HG02885 (cell line): ENCODE measurements around the gene CORO1C.
"Not testable (repeated sequence)": the region's sequence is repeated elsewhere in the genome, so short reads cannot be mapped to it uniquely, and the experiment has no call there.

Source experiments
- ATAC-seq: cut with Tn5 transposase; IDR thresholded peaks from one replicate; pipeline ENCODE4 v1.9.1; 2021; ENCODE audit warnings: mild to moderate bottlenecking; ENCODE audit not compliant: unreplicated experiment, poor library complexity

CORO1C gene

DNA sequence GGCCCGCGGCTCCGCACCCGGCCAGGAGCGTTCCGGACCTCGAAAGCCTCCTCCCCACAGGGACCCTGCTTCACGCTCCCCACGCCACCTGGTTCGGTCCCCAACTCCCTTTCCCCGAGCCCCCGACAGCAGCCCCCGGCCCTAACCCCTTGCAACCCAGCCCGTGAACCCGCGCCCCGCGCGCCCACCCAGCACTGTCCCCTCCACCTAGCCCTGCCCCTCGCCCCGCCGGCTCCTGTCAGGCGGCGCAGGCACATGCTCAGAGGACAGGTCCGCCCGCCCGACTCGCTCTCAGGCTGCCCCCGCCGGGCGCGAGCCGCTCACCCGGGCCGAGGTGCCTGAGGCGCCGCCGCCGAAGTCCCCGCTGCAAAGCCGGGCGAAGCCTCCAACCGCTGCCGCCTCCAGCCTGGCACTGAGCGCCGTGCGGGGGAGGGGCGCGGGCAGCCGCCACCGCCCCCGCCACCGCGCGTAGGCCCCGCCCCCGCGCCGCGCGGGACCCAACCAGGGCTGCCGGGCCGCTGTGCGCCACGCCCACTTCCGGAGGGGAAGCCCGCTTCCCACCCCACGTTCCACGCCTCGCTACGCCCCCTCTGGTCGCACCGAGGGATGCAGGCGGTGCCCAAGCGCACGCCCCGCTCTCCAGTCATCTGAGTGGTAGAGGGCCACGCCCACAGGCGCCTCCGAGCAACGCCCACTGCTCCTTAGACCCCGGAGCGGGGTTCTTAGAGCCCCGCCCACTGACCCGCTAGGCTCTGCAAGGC lies at the start of gene CORO1C:
Gene CORO1C (minus strand): TSS at position 414 of the 761 bp plus-strand sequence. CDS start 30,200 bp downstream, outside the sequence.
- peak; percentile 73 for ATAC-seq

DNA sequence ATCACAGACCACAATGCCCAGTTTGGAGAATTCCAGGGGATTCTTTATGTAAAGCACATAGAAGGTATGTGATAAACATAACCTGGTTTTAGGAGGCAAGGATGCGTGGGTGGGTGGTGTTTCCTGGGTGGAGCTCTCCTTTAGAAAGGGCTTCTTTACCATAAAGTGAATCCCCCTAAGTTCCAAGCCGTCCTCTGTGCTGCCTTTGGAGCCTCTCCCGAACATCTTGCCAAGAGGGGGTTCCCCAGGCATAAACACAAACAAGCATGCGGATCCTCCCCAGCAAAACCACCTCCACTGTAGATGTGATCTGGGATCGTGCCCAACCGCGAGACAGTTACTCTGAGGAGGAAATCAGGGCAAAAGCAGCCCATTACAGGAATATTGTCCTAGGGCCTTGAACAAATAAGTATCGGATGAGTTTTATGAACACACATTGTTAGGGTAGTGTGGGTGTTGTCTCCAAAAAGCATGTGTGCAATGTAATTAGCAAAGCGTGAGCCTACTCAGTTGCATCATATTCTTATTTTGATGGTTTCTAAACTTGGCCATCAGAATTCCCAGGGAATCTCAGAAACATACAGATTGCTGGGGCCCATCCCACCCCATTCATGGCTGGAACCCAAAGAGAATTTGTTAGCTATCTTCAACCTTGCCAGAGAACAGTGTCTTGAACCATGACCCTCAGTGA lies 48.8 kb upstream of the CORO1C start:
- ATAC-seq = no peak

DNA sequence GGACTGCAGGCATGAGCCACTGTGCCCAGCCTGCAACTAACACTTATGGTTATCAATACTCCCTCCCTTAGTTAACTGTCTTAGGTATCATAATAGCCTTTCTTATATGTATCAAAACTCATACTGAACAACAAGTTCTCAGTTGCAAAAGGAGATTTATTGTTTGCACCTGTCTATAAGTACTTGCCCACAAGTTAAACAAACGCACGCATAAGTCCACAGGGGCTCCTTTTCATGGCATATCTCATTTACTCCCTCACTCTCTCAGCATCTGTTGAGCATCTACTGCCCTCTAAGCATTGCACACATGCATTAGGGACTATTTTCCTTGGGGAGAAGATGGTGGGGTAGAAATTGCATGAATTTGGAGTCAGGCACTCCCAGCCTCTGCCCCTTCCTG lies 46.7 kb upstream of the CORO1C start:
- no peak for ATAC-seq

DNA sequence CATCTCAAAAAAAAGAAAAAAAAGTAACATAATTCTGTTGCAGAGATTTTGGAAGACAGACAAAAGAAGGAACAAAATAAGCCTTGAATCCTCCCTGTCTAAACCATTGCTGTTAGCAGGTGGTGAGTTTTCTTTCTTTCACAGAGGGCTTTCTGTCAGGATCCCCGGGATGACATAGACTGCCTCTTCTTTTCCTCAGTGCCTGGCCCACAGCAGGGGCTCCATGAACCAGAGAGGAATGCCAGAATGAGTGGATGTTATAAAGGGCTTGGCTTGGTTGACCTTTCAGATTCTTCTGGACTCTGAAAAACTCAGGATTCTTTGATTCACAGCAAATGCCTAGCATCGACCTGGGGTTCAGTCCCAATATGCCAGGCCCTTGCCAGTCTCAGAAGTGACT lies 45.8 kb upstream of the CORO1C start:
- ATAC-seq = no peak

DNA sequence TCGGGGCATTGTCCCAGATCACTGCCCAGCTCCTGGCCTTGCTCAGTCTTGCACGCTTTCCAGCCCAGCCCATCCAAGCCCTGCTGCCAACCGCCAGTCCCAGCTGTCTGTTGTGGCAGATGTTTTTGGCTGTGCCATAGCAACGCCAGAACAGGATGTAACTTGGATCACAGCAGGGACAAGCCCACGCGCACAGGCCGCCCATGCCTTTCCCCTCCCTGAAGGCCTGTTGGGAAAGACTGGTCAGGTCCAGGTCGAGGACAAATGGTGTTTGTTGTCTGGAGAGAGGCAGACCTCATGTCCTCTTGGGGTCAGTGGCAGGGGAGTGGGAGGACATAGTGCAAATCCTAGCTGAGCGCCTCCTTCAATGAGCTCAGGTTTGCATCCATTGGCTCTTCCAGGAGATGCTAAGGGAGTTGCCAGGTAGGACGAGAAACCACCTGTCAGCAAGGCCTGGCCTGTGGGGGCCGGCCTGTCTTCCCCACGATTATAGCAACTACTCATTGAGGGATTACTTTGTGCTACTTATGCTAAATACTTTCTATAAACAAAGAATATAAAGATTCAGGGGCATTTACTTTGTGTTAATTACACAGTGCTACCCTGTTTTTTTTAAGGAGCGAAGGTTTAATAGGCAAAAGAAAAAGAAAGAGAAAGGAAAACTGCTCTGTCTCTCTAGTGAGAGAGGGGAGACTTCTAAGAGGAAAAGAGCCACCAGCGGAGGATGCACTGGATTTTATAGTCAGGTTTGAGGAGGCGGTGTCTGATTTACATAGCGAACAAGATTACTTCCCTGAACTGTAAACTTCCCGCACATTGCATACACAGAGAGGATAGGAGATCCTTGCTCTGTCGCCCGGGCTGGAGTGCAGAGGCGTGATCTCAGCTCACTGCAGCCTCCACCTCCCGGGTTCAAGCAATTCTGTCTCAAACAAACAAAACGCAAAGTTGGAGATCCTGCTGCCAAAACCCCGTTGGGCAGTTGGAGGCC lies 42.8 kb upstream of the CORO1C start:
- no peak for ATAC-seq

DNA sequence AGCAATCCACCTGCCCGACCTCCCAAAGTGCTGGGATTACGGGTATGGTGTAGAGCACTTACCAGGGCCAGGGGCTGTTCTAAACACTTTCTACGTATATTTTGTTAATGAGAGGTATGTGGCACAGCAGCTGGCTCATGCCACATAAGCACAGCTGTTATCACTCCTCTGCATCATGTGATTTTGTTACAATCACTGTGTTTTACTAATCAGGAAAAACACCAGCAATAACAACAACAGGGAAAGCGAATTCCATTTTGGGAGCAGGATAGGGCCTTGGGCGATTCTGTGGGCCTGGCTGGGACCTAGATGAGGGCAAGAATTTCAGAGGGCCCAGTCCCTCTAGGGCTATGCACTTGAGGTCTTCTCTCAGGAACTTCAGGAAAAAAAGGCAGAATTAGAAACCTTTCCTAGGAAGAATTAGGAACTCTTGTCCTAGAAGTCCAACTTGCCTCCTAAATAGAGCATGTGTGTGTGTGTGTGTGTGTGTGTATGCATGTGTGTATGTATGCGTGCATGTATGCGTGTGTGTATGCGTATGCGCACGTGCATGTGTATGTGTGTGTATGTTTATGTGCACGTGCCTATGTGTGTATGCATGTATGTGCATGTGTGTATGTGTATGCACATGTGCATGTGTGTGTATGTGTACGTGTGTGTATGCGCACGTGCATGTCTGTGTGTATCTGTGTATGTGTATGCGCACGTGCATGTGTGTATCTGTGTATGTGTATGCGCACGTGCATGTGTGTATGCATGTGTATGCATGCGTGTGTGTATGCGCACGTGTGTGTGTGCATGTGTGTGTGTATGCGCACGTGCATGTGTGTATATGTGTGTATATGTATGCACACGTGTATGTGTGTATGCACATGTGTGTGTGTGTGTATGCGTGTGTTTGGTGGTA lies 41.8 kb upstream of the CORO1C start:
- ATAC-seq = no peak

DNA sequence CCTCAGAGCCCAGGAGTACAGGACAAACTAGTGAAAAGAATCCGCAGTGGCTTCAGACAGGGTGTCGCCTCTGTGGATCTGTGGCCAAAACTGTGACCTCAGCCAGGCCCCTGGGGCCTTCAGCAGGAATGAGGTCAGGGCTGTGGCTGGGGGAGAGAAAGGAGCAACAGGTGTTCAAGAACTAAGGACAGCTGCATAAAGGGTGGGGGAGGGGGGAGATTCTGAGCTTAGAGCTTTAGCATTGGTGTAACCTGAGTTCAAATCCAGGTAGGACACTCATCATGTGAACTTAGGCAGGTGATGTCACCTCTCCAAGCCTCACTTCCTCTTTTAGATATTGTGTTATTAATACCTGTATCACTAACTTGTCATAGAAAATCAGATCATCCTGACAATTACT lies 40.9 kb upstream of the CORO1C start:
- ATAC-seq = no peak

DNA sequence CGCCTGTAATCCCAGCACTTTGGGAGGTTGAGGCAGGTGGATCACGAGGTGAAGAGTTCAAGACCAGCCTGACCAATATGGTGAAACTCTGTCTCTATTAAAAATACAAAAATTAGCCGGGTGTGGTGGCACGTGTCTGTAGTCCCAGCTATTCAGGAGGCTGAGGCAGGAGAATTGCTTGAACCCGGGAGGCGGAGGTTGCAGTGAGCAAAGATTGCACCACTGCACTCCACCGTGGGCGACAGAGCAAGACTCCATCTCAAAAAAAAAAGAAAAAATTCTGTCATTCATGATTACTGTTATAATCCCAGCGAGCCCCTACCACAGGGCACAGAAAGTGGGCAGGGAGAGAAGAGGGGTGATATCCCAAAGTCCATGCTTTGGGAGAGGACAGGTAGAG lies 40.5 kb upstream of the CORO1C start:
- ATAC-seq = not testable (repeated sequence)

DNA sequence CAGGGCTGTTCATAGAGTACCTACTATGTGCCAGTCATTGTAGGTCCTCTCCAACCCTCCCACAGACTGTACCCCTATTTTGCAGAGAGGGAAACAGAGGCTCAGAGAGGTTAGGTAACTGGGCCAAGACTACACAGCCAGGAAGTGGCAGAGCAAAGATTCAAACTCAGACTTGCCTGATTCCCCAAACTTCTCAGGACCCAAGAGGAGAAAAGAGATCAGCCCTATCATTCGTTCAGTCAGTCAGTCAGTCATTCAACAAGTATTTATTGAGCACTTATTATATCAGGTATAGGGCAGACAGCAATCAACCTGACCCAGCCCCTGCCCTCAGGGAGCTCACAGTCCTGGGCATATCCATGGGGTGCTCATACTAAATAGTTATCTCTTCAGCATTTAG lies 39.6 kb upstream of the CORO1C start:
- no peak for ATAC-seq

DNA sequence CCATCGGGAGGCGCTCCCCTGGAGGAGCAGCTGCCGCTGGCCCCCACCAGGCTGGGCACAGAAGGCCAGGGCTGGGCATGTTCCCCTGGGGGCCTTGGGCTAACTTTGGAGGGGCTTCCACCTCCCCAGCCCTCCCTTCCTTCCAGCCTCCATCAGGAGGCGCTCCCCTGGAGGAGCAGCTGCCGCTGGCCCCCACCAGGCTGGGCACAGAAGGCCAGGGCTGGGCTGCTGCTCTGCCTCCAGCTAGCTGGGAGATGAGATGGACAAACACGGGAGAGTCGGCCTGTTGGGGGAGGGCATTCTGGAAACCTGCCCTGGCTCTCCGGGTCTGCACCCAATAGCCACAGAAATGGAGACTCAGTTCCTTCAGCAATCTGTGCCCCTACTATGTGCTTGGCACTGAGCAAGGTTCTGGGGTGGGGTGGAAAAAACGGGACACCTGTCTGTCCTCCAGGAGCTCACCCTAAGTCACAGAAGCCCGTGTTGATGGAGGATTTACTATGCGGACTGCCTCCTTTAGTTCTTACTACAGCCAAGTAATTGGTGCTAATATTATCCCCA lies 39.0 kb upstream of the CORO1C start:
- ATAC-seq = no peak

DNA sequence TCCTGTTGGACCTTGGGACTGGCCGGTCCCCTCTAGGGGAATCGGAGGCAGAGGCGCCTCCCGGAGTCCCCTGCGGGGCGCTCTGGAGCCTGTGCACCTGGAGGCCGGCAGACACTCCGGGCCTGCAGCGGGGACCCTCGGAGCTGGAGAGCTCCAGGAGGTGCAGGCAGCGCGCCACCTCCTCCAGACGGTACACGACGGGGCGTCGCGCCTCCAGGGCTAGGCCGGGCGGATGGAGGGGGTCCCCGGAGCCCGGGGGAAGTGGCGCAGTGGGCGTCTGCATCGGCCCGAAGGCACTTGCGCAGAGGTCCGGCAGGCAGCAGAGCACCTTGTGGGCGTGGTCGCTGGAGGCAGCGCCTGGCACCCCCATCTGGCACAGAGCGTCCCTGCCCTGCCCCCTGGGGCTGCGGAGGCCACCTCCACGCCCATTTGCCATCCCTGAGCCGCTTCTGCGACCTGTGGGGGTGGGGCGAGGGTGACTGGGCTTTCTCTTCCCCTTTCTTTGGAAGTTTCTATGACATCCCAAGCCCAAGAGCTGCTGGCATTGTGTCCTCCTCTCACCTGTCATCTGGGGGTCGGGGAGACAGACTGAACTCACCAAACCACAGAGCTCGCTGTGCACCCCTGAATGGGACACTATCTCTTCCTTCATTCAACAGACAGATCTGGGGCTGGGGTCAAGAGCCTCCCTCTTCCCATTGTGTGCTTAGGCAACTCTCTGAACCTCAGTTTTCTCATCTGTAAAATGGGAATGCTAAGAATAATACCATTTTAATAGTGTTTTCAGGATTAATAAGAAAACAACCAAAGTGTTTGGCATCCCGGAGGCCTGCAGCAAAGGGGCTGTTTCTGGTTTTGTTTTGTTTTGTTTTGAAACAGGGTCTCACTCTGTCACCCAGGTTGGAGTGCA lies 37.5 kb upstream of the CORO1C start:
- ATAC-seq = no peak

DNA sequence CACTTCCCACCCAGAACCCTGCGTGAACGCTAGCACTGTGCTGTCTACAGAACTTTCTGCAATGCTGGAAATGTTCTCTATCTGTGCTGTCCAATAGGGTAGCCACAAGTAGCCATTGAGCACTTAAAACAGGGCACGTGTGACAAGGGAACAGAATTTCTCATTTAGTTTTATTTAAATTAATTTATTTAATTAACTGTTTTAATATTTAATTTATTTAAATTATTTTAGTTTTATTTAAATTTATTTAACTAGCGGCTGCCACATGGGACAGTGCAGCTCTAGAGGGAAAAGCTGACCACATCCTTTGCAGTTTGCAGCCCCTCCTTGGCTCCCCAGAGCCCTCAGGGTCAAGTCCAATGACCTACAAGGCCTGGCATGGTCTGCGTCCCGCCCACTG lies 35.0 kb upstream of the CORO1C start:
- ATAC-seq = no peak

DNA sequence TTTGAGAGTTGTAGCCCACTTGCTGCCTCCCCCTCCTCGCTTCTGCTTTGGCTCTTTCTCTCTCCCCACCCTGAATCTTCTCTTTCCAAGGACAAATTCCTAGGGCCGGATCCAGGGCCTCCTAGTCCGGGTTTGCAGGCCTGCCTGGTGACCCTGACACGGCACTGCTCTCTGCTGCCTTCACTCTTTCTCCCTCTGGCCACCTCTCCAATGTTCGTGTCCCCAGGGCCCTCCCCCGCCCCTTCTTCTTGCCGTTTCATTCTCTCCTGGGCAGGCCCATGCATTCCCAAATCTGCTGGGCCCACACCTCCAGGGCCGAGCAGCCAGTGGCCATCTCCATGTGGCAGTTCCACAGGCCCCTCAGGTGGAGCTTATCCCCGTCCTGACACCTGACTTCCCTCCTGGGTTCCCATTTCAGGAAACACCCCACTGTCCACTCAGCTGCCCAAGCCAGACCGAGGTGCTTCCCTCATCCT lies 34.0 kb upstream of the CORO1C start:
- ATAC-seq = no peak

DNA sequence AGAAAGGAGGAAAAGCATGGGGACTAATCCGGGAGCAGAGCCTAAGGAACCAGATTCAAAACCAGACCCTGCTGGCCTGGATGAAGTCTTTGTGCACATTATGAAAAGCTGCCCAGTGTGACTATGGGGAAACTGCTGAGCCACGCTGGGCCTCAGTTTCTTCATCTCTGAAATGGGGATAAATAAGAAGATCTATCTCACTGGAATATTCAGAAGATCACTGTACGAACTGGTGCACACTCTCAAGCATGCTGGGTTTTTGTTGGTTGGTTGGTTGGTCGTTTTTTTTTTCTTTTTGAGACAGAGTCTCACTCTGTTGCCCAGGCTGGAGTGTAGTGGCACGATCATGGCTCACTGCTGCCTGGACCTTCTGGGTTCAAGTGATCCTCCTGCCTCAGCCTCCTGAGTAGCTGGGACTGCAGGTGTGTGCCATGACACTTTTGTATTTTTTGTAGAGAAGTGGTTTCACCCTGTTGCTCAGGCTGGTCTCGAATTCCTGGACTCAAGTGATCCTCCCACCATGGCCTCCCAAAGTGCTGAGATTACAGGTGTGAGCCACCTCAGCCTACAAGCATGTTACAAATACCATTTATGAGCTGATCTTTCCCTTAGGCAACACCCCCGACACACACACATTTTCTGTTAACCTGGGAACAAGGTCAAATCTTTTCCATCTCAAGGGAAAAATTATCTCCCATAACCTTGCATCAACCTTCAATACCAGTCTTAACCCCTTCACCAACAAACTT lies 33.4 kb upstream of the CORO1C start:
- ATAC-seq = no peak

DNA sequence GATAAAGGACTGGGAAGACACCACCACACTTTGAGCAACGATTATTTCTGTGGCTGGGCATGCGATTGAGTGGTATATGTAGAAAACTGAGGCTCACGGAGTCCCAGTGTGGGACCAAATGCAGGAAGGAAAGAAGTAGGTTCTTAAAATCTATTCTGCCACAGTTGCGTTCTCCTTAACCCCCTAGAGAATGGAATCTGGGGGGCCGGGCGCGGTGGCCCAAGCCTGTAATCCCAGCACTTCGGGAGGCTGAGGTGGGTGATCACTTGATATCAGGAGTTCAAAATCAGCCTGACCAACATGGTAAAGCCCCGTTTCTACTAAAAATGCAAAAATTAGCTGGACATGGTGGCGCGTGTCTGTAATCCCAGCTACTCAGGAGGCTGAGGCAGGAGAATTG lies 29.9 kb upstream of the CORO1C start:
- ATAC-seq = no peak

DNA sequence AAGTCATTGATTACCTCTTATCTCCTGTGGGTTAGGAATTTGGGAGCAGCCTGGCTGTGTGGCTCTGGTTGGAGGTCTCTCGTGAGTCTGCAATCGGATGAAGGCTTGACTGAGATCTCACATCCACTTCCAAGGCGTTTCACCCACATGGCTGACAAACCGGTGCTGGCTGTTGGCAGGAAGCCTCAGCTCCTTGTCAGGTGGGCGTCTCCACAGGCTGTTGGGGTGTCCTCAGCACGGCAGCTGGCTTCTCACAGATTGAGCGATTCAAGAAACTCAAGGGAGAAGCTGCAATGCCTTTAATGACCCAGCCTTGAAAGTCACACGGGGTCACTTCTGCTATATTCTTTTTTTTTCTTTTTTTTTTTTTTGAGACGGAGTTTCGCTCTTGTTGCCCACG lies 28.6 kb upstream of the CORO1C start:
- ATAC-seq = no peak

DNA sequence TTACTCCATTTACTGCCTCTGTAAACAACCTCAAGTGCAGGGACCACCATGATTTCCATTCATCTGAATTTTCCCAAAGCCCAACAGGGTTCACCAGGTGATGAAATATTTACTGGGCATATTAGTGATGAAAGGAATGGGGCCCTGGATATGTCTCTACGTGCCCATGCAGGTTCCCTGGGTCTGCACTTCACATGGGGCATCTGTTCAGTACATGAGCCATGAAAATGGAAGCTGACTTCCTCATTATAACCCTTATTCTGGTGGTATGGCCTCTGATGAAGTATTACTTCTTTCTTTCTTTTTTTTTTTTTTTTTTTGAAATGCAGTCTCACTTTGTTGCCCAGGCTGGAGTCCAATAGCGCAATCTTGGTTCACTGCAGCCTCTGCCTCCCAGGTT lies 26.5 kb upstream of the CORO1C start:
- no peak for ATAC-seq

DNA sequence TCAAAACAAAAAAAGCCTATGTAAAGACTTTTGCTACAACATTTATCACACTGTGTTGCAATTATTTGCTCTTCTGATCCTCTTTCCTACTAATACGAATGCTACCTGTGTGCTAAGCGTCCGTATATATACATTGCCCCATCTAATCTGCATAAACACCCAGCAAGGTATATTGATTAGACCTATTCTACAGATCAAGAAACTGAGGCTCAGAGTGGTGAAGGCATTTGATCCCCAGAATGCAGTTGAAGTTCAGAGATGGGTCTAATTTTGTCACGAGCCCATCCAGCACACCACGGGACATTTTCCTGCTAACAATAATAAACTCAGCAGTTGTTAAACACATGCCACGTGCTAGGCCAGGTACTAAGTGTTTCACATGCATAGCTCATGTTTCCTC lies 25.1 kb upstream of the CORO1C start:
- ATAC-seq = no peak
